ENCODE measurements around the gene UBASH3A.

DNA sequence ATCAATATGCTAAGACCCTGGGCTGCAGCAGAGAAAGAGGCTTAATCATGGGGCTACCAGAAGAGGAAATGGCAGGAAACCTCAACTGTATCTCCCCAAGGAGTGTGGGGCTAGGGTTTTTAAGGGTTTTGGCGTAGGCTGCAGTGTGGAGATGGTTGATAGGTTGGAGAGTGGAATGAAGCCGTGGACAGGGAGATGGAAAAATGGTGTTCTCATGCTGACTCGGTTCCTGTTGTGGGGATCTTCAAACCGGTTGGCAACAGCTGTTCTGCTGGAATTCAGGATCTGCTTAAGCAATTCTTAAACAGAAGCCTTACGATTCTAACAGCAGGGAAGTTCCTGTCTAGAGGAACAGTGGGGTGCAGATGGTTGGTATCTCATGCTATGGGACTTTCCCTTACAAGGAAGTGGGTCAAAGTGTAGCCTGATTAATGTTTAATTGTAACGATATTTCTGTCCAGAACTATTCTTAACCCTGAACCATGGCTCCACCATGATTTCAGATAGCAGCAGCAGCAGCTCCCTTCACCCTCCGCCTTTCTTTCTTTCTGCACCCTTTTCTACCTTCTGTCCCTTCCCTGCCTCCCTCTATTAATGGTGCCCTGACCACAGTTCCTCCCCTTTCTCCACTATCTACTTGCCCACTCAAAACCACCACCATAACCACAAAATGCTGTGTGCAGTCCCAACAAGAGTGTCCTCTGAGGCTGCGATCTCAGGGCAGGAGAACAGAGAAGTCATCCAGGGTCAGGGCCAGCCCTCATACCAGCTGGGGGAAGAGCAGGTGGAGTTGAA, 61.5 kb downstream of the UBASH3A start:
- TF ChIP-seq, protein P1, sequence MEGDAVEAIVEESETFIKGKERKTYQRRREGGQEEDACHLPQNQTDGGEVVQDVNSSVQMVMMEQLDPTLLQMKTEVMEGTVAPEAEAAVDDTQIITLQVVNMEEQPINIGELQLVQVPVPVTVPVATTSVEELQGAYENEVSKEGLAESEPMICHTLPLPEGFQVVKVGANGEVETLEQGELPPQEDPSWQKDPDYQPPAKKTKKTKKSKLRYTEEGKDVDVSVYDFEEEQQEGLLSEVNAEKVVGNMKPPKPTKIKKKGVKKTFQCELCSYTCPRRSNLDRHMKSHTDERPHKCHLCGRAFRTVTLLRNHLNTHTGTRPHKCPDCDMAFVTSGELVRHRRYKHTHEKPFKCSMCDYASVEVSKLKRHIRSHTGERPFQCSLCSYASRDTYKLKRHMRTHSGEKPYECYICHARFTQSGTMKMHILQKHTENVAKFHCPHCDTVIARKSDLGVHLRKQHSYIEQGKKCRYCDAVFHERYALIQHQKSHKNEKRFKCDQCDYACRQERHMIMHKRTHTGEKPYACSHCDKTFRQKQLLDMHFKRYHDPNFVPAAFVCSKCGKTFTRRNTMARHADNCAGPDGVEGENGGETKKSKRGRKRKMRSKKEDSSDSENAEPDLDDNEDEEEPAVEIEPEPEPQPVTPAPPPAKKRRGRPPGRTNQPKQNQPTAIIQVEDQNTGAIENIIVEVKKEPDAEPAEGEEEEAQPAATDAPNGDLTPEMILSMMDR (IDR thresholded peaks at IDR 0.05): no peak
- no peak for TF ChIP-seq POLR2A (IDR thresholded peaks at IDR 0.05)
